GM12878 (cell line): Measurements from ENCODE around the gene CYP3A4. TPM values are rescaled to one million over a fixed set of nuclear protein-coding genes. Genes with fewer than 3 reads are reported as not detected.
A peak's percentile ranks its signal among the peaks of the same experiment; 100 is the strongest.

ENCODE experiments used
- ATF7 ChIP-seq: fragments of 450-650 bp; IDR thresholded peaks from 2 replicates; pipeline ENCODE4 v1.6.1; 2016; ENCODE audit warnings: low read depth, mild to moderate bottlenecking
- BMI1 ChIP-seq: fragments of 450-650 bp; IDR thresholded peaks from 2 replicates; pipeline ENCODE4 v1.6.1; 2016; ENCODE audit warnings: mild to moderate bottlenecking, moderate library complexity, borderline replicate concordance
- CHD1 ChIP-seq: IDR thresholded peaks from 2 replicates; pipeline ENCODE4 v1.6.1; 2012; ENCODE audit warnings: low read depth, low read length, improper control_type of control experiment
- CREB1 ChIP-seq: IDR thresholded peaks from 2 replicates; pipeline ENCODE4 v1.6.1; 2012; ENCODE audit warnings: low read depth, mild to moderate bottlenecking, inconsistent platforms
- ESRRA ChIP-seq: IDR thresholded peaks from 2 replicates; pipeline ENCODE4 v1.6.1; 2012; ENCODE audit warnings: mild to moderate bottlenecking, low read length, improper control_type of control experiment
- EZH2 ChIP-seq: IDR thresholded peaks from 2 replicates; pipeline ENCODE4 v1.6.1; 2012; ENCODE audit warnings: low read depth, mild to moderate bottlenecking, control low read depth, inconsistent platforms, low read length, borderline replicate concordance; ENCODE audit not compliant: control insufficient read depth
- HDGF ChIP-seq: fragments of 450-650 bp; IDR thresholded peaks from 2 replicates; pipeline ENCODE4 v1.6.1; 2016; ENCODE audit warnings: antibody characterized with exemption
- IKZF1 ChIP-seq: fragments of 450-650 bp; conservative IDR thresholded peaks from 2 replicates; pipeline ENCODE4 v1.6.1; 2017; ENCODE audit warnings: antibody characterized with exemption, mild to moderate bottlenecking
- KDM1A ChIP-seq: fragments of 200-600 bp; sonication (generic); IDR thresholded peaks from 2 replicates; pipeline ENCODE4 v1.6.1; 2016; ENCODE audit warnings: borderline replicate concordance
- NFIC ChIP-seq: IDR thresholded peaks from 2 replicates; pipeline ENCODE4 v1.6.1; 2012; ENCODE audit warnings: low read depth, mild to moderate bottlenecking, inconsistent platforms, low read length, moderate library complexity
- PAX8 ChIP-seq: fragments of 450-650 bp; IDR thresholded peaks from 2 replicates; pipeline ENCODE4 v1.6.1; 2017; ENCODE audit warnings: mild to moderate bottlenecking, moderate library complexity
- SMAD1 ChIP-seq: fragments of 450-650 bp; IDR thresholded peaks from 2 replicates; pipeline ENCODE4 v1.6.1; 2018; ENCODE audit warnings: mild to moderate bottlenecking, low read depth; ENCODE audit not compliant: partially characterized antibody
- STAT3 ChIP-seq: IDR thresholded peaks from 2 replicates; pipeline ENCODE4 v1.6.1; 2011; ENCODE audit warnings: low read depth, low read length, improper control_type of control experiment
- TBL1XR1 ChIP-seq: IDR thresholded peaks from 2 replicates; pipeline ENCODE4 v1.6.1; 2012; ENCODE audit warnings: low read depth, low read length, improper control_type of control experiment
- TCF7 ChIP-seq: IDR thresholded peaks from 2 replicates; pipeline ENCODE4 v1.6.1; 2014; ENCODE audit warnings: antibody characterized with exemption, borderline replicate concordance
- polyA plus RNA-seq, 11 experiments: library from polyadenylated mRNA; depleted of rRNA in 4 of 11; unstranded in 6 of 11; stranded (reverse) in 5 of 11; fragments of >200 nt; fragmentation: Nextera tagmentation in 4 of 11; fragmentation: Illumina TruSeq in 1 of 11; extraction: Ambion mirVana in 4 of 11; extraction: Trizol in 1 of 11; gene quantifications; 1 replicate in 1 of 11; 2 replicates in 10 of 11; pipeline versions ENCODE4 v1.2.1 to v1.2.3, GENCODE V29; 2011 to 2016; ENCODE audit warnings: inconsistent platforms in 2 of 11, missing spikeins in 2 of 11, low read depth in 1 of 11
- total RNA-seq, 4 experiments: library from RNA; depleted of rRNA in 3 of 4; stranded (reverse); fragments of >200 nt in 3 of 4; fragmentation: Illumina TruSeq in 1 of 4; extraction: Trizol in 1 of 4; gene quantifications; 2 replicates each; pipeline versions ENCODE4 v1.2.1 to v1.2.3, GENCODE V29; 2013 to 2021
- TF ChIP-seq, protein P1 (sequence below): IDR thresholded peaks from 2 replicates; pipeline ENCODE4 v1.6.1; 2011; ENCODE audit warnings: borderline replicate concordance, low read depth, mild to moderate bottlenecking, moderate library complexity, low read length; ENCODE audit not compliant: insufficient read depth, poor library complexity, severe bottlenecking
- TF ChIP-seq, protein P2 (sequence below): fragments of 450-650 bp; IDR thresholded peaks from 2 replicates; pipeline ENCODE4 v1.6.1; 2017; ENCODE audit warnings: low read depth, mild to moderate bottlenecking, moderate library complexity
- TF ChIP-seq, protein P3 (sequence below): IDR thresholded peaks from 2 replicates; pipeline ENCODE4 v1.6.1; 2012; ENCODE audit warnings: low read depth, low read length, improper control_type of control experiment
- TF ChIP-seq, protein P4 (sequence below): fragments of 150-350 bp; IDR thresholded peaks from 2 replicates; pipeline ENCODE4 v1.6.1; 2016; ENCODE audit warnings: low read depth, low read length
- TF ChIP-seq, protein P5 (sequence below): IDR thresholded peaks from 2 replicates; pipeline ENCODE4 v1.6.1; 2012; ENCODE audit warnings: low read depth, low read length, improper control_type of control experiment
- TF ChIP-seq, protein P6 (sequence below): fragments of 450-650 bp; IDR thresholded peaks from 2 replicates; pipeline ENCODE4 v1.6.1; 2017; ENCODE audit warnings: borderline replicate concordance

Gene CYP3A4
- total and polyA plus RNA-seq, 10 of the 15 experiments (the other 5 are each of a cell fraction or from before 2014, with no cell fraction given) = 0.02 to 0.21 (median 0.04) TPM; not detected in 7

DNA sequence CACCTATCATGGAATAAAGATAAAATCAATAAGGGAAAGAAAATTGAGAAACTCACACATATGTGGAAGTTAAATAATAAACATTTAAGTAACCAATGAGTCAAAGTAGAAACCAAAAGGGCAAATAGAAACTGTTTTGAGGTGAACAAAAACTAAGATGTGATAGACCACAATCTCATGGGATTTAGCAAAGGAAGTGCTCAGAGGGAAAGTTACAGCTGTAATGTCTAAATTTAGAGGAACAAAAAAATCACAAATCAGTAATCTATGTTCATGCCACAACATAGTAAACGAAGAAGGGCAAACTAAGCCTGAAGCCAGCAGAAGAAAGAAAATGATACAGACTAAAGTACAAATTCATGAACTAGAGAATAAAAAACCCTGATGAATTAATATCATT lies 16.3 kb downstream of the CYP3A4 start (continued):
- TF ChIP-seq, protein P1, sequence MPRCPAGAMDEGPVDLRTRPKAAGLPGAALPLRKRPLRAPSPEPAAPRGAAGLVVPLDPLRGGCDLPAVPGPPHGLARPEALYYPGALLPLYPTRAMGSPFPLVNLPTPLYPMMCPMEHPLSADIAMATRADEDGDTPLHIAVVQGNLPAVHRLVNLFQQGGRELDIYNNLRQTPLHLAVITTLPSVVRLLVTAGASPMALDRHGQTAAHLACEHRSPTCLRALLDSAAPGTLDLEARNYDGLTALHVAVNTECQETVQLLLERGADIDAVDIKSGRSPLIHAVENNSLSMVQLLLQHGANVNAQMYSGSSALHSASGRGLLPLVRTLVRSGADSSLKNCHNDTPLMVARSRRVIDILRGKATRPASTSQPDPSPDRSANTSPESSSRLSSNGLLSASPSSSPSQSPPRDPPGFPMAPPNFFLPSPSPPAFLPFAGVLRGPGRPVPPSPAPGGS = no peak
- TF ChIP-seq, protein P2, sequence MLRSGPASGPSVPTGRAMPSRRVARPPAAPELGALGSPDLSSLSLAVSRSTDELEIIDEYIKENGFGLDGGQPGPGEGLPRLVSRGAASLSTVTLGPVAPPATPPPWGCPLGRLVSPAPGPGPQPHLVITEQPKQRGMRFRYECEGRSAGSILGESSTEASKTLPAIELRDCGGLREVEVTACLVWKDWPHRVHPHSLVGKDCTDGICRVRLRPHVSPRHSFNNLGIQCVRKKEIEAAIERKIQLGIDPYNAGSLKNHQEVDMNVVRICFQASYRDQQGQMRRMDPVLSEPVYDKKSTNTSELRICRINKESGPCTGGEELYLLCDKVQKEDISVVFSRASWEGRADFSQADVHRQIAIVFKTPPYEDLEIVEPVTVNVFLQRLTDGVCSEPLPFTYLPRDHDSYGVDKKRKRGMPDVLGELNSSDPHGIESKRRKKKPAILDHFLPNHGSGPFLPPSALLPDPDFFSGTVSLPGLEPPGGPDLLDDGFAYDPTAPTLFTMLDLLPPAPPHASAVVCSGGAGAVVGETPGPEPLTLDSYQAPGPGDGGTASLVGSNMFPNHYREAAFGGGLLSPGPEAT = peak; percentile 57; the same call in 1 of the 2 replicates
- TF ChIP-seq TCF7 (peak; percentile 82), NFIC (peak; percentile 78), KDM1A (no peak), EZH2 (no peak), BMI1 (no peak; the same call in 1 of the 2 replicates), PAX8 (no peak), STAT3 (no peak), IKZF1 (peak; percentile 52), ATF7 (peak; percentile 79), SMAD1 (no peak), ESRRA (no peak), CREB1 (no peak), TBL1XR1 (no peak; the same call in 1 of the 2 replicates), HDGF (no peak), CHD1 (no peak)
- TF ChIP-seq, protein P3, sequence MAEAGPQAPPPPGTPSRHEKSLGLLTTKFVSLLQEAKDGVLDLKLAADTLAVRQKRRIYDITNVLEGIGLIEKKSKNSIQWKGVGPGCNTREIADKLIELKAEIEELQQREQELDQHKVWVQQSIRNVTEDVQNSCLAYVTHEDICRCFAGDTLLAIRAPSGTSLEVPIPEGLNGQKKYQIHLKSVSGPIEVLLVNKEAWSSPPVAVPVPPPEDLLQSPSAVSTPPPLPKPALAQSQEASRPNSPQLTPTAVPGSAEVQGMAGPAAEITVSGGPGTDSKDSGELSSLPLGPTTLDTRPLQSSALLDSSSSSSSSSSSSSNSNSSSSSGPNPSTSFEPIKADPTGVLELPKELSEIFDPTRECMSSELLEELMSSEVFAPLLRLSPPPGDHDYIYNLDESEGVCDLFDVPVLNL = no peak
- TF ChIP-seq, protein P4, sequence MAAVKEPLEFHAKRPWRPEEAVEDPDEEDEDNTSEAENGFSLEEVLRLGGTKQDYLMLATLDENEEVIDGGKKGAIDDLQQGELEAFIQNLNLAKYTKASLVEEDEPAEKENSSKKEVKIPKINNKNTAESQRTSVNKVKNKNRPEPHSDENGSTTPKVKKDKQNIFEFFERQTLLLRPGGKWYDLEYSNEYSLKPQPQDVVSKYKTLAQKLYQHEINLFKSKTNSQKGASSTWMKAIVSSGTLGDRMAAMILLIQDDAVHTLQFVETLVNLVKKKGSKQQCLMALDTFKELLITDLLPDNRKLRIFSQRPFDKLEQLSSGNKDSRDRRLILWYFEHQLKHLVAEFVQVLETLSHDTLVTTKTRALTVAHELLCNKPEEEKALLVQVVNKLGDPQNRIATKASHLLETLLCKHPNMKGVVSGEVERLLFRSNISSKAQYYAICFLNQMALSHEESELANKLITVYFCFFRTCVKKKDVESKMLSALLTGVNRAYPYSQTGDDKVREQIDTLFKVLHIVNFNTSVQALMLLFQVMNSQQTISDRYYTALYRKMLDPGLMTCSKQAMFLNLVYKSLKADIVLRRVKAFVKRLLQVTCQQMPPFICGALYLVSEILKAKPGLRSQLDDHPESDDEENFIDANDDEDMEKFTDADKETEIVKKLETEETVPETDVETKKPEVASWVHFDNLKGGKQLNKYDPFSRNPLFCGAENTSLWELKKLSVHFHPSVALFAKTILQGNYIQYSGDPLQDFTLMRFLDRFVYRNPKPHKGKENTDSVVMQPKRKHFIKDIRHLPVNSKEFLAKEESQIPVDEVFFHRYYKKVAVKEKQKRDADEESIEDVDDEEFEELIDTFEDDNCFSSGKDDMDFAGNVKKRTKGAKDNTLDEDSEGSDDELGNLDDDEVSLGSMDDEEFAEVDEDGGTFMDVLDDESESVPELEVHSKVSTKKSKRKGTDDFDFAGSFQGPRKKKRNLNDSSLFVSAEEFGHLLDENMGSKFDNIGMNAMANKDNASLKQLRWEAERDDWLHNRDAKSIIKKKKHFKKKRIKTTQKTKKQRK = no peak
- TF ChIP-seq, protein P5, sequence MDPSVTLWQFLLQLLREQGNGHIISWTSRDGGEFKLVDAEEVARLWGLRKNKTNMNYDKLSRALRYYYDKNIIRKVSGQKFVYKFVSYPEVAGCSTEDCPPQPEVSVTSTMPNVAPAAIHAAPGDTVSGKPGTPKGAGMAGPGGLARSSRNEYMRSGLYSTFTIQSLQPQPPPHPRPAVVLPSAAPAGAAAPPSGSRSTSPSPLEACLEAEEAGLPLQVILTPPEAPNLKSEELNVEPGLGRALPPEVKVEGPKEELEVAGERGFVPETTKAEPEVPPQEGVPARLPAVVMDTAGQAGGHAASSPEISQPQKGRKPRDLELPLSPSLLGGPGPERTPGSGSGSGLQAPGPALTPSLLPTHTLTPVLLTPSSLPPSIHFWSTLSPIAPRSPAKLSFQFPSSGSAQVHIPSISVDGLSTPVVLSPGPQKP = no peak
- TF ChIP-seq, protein P6, sequence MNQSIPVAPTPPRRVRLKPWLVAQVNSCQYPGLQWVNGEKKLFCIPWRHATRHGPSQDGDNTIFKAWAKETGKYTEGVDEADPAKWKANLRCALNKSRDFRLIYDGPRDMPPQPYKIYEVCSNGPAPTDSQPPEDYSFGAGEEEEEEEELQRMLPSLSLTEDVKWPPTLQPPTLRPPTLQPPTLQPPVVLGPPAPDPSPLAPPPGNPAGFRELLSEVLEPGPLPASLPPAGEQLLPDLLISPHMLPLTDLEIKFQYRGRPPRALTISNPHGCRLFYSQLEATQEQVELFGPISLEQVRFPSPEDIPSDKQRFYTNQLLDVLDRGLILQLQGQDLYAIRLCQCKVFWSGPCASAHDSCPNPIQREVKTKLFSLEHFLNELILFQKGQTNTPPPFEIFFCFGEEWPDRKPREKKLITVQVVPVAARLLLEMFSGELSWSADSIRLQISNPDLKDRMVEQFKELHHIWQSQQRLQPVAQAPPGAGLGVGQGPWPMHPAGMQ = no peak
